Astrocyte (in vitro differentiated cells and primary cell): ENCODE measurements around the gene ITFG1. TPM values are rescaled to one million over a fixed set of nuclear protein-coding genes. Genes with fewer than 3 reads are reported as not detected.

Experiments
- DNase-seq: peaks from one replicate; pipeline ENCODE4 v3.0.0-alpha.2; 2010; ENCODE audit warnings: low read depth
- FAIRE-seq: peaks from 2 replicates; lab custom pipeline; 2011; peaks lifted over from hg19 to GRCh38; lab: Jason Lieb, UNC
- H2AFZ ChIP-seq: 2 replicates; pipeline ENCODE4 v1.6.0; 2012; ENCODE audit warnings: low read depth, low read length, inconsistent platforms
- H3K27ac ChIP-seq: 2 replicates; pipeline ENCODE4 v1.5.1; 2011; ENCODE audit warnings: low read depth, low read length, inconsistent platforms
- H3K27me3 ChIP-seq: 2 replicates; pipeline ENCODE4 v1.6.0; 2011; ENCODE audit warnings: low read length, inconsistent platforms; ENCODE audit not compliant: insufficient read depth
- H3K36me3 ChIP-seq: 2 replicates; pipeline ENCODE4 v1.5.1; 2011; ENCODE audit warnings: low read length, inconsistent platforms; ENCODE audit not compliant: insufficient read depth
- H3K4me1 ChIP-seq: 2 replicates; pipeline ENCODE4 v1.5.1; 2011; ENCODE audit warnings: low read length, inconsistent platforms; ENCODE audit not compliant: insufficient read depth
- H3K4me2 ChIP-seq: 2 replicates; pipeline ENCODE4 v1.6.0; 2012; ENCODE audit warnings: low read length, inconsistent platforms
- H3K4me3 ChIP-seq: 2 replicates; pipeline ENCODE4 v1.5.1; 2011; ENCODE audit warnings: low read depth, mild to moderate bottlenecking, low read length, inconsistent platforms; ENCODE audit not compliant: insufficient read depth
- H3K79me2 ChIP-seq: 2 replicates; pipeline ENCODE4 v1.6.0; 2012; ENCODE audit warnings: mild to moderate bottlenecking, low read length, inconsistent platforms; ENCODE audit not compliant: insufficient read depth
- H3K9ac ChIP-seq: 2 replicates; pipeline ENCODE4 v1.6.0; 2012; ENCODE audit warnings: mild to moderate bottlenecking, low read length, inconsistent platforms
- H3K9me3 ChIP-seq: 2 replicates; pipeline ENCODE4 v1.5.1; 2012; ENCODE audit warnings: low read depth, mild to moderate bottlenecking, low read length, inconsistent platforms; ENCODE audit not compliant: insufficient read depth
- H4K20me1 ChIP-seq: 2 replicates; pipeline ENCODE4 v1.6.0; 2012; ENCODE audit warnings: low read length, inconsistent platforms; ENCODE audit not compliant: insufficient read depth
- H3K27ac Mint-ChIP-seq: one replicate; pipeline ENCODE4 v1.8.0; 2021; ENCODE audit warnings: mild to moderate bottlenecking, mixed read lengths; ENCODE audit not compliant: unreplicated experiment
- H3K27me3 Mint-ChIP-seq: one replicate; pipeline ENCODE4 v1.8.0; 2021; ENCODE audit warnings: low read depth, mixed read lengths; ENCODE audit not compliant: unreplicated experiment
- H3K36me3 Mint-ChIP-seq: one replicate; pipeline ENCODE4 v1.8.0; 2021; ENCODE audit warnings: low read depth, mixed read lengths; ENCODE audit not compliant: unreplicated experiment
- H3K4me1 Mint-ChIP-seq: one replicate; pipeline ENCODE4 v1.8.0; 2021; ENCODE audit warnings: low read depth, mixed read lengths; ENCODE audit not compliant: unreplicated experiment
- H3K4me3 Mint-ChIP-seq: one replicate; pipeline ENCODE4 v1.8.0; 2021; ENCODE audit warnings: mild to moderate bottlenecking, moderate library complexity, mixed read lengths; ENCODE audit not compliant: unreplicated experiment
- H3K9me3 Mint-ChIP-seq: one replicate; pipeline ENCODE4 v1.8.0; 2021; ENCODE audit warnings: mild to moderate bottlenecking, mixed read lengths; ENCODE audit not compliant: unreplicated experiment
- EZH2 ChIP-seq: IDR thresholded peaks from 2 replicates; pipeline ENCODE4 v1.6.1; 2012; ENCODE audit warnings: mild to moderate bottlenecking, low read length, inconsistent platforms; ENCODE audit not compliant: insufficient read depth
- total RNA-seq: library from RNA; stranded (reverse); gene quantifications from 2 replicates; pipeline ENCODE4 v1.2.1, GENCODE V29; 2021
- TF ChIP-seq, protein P1 (sequence below): IDR thresholded peaks from 2 replicates; pipeline ENCODE4 v1.5.1; 2011; ENCODE audit warnings: low read depth, mild to moderate bottlenecking, inconsistent platforms, low read length, moderate library complexity; ENCODE audit not compliant: insufficient read depth

ITFG1 gene
- total RNA-seq, 1 donor from 2014 or later, result 52.7 TPM

DNA sequence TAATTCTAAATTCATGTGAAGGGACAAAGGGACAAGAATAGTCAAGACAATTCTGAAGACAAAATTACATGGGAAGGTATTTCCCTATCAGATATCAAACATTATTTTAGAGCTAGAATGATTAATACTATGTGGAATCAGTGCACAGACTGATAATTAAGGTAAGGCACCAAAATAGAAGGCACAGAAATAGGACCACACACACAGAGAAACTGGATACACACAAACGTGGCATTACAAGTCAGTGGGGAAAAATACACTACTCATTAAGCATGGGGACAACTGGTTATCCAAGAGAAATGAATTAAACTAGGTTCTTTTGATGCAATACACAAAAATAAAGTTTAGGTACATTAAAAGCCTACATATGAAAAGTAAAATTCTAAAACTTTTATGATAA lies 184.3 kb downstream of the ITFG1 start:
- no peaks in the 10 kb centered on the region for H4K20me1 ChIP-seq
- no peak overlapping the region for H3K4me2 ChIP-seq
- H3K9ac ChIP-seq, result no peak overlapping the region
- no peaks in the 10 kb centered on the region for H3K9me3 ChIP-seq
- Mint-ChIP-seq H3K36me3 (peaks cover 3% of the 10 kb centered on the region), H3K4me3 (no peak overlapping the region), H3K27ac (no peak overlapping the region), H3K9me3 (peaks cover 2% of the 10 kb centered on the region), H3K27me3 (no peaks in the 10 kb centered on the region), H3K4me1 (no peaks in the 10 kb centered on the region)
- no peak overlapping the region for H3K4me3 ChIP-seq
- no peak for DNase-seq
- H3K27ac ChIP-seq, result no peak overlapping the region
- no peaks in the 10 kb centered on the region for H3K27me3 ChIP-seq
- no peaks in the 10 kb centered on the region for H3K36me3 ChIP-seq
- no peaks in the 10 kb centered on the region for H3K79me2 ChIP-seq
- FAIRE-seq, result no peak
- TF ChIP-seq, protein P1, sequence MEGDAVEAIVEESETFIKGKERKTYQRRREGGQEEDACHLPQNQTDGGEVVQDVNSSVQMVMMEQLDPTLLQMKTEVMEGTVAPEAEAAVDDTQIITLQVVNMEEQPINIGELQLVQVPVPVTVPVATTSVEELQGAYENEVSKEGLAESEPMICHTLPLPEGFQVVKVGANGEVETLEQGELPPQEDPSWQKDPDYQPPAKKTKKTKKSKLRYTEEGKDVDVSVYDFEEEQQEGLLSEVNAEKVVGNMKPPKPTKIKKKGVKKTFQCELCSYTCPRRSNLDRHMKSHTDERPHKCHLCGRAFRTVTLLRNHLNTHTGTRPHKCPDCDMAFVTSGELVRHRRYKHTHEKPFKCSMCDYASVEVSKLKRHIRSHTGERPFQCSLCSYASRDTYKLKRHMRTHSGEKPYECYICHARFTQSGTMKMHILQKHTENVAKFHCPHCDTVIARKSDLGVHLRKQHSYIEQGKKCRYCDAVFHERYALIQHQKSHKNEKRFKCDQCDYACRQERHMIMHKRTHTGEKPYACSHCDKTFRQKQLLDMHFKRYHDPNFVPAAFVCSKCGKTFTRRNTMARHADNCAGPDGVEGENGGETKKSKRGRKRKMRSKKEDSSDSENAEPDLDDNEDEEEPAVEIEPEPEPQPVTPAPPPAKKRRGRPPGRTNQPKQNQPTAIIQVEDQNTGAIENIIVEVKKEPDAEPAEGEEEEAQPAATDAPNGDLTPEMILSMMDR, result no peak
- TF ChIP-seq EZH2, result no peak
- H2AFZ ChIP-seq, result no peak overlapping the region
- no peaks in the 10 kb centered on the region for H3K4me1 ChIP-seq

DNA sequence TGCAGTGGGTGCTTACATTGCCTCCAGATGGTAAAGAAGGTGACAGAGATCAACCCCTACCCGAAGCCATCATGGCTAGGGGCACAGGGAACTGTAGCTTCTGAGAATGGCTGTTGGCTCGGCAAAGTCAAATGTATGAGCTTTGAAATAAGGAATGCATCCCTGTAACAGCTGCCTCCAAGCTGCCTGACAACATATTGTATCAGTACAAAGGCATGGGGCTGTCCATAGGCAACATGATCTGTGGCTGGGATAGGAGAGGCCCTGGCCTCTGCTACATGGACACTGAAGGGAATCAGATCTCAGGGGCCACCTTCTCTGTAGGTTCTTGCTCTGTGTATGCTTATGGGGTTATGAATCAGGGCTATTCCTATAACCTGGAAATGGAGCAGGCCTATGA lies 197.9 kb downstream of the ITFG1 start:
- H3K27ac ChIP-seq, result no peak overlapping the region
- FAIRE-seq (no peak), DNase-seq (no peak)
- Mint-ChIP-seq H3K27me3 (no peaks in the 10 kb centered on the region), H3K36me3 (no peaks in the 10 kb centered on the region), H3K4me1 (no peaks in the 10 kb centered on the region), H3K27ac (no peak overlapping the region), H3K4me3 (no peak overlapping the region), H3K9me3 (no peaks in the 10 kb centered on the region)
- no peak overlapping the region for H3K4me3 ChIP-seq
- no peak for TF ChIP-seq EZH2
- TF ChIP-seq, protein P1, result no peak
- no peak overlapping the region for H3K9ac ChIP-seq
- no peaks in the 10 kb centered on the region for H3K9me3 ChIP-seq
- H3K79me2 ChIP-seq, result no peaks in the 10 kb centered on the region
- H3K4me2 ChIP-seq, result no peak overlapping the region
- no peak overlapping the region for H2AFZ ChIP-seq
- H3K4me1 ChIP-seq, result no peaks in the 10 kb centered on the region
- no peaks in the 10 kb centered on the region for H3K27me3 ChIP-seq
- peaks cover 3% of the 10 kb centered on the region for H4K20me1 ChIP-seq
- H3K36me3 ChIP-seq, result no peaks in the 10 kb centered on the region

DNA sequence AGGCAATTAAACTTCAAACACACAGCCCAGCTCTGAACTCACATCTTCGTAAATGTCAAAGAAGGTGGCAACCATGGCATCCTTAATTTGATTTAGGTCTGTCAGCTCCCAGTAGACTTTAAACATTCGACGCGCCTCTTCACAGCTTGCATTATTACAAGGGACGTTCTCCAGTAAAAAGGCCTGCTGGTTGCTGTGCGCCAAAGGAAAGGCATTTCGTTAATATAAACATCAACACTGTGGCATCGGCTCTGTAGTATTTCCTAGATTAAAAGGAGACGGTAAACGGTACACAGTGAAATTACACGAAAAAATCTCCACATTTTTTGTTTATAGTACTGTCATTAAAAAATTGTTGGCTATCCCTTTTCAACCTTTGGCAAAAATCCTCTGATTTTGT lies 200.4 kb downstream of the ITFG1 start:
- DNase-seq (no peak), FAIRE-seq (no peak)
- Histone ChIP-seq H3K9me3 (no peaks in the 10 kb centered on the region), H4K20me1 (peaks cover 3% of the 10 kb centered on the region), H3K27ac (no peak overlapping the region), H3K4me1 (no peaks in the 10 kb centered on the region), H3K4me2 (no peak overlapping the region), H2AFZ (no peak overlapping the region), H3K9ac (no peak overlapping the region), H3K27me3 (no peaks in the 10 kb centered on the region), H3K79me2 (no peaks in the 10 kb centered on the region), H3K36me3 (no peaks in the 10 kb centered on the region), H3K4me3 (no peak overlapping the region)
- peaks cover 4% of the 10 kb centered on the region for H3K36me3 Mint-ChIP-seq
- no peak overlapping the region for H3K4me3 Mint-ChIP-seq
- TF ChIP-seq EZH2, result no peak
- TF ChIP-seq, protein P1, result no peak
- H3K4me1 Mint-ChIP-seq, result no peaks in the 10 kb centered on the region
- H3K9me3 Mint-ChIP-seq, result no peaks in the 10 kb centered on the region
- H3K27me3 Mint-ChIP-seq, result no peaks in the 10 kb centered on the region
- no peak overlapping the region for H3K27ac Mint-ChIP-seq
